Mesodermal cell (in vitro differentiated cells): ENCODE results near the gene ANKFY1.
"Not testable (repeated sequence)": the region's sequence is repeated elsewhere in the genome, so short reads cannot be mapped to it uniquely, and the experiment has no call there.

ENCODE experiments used
- H3K27ac ChIP-seq: 2 replicates; pipeline ENCODE4 v1.7.0; 2013; ENCODE audit warnings: mild to moderate bottlenecking, low read depth, low read length, moderate library complexity; ENCODE audit not compliant: severe bottlenecking
- H3K36me3 ChIP-seq: 2 replicates; pipeline ENCODE4 v1.7.1; 2013; ENCODE audit warnings: mild to moderate bottlenecking, low read length, moderate library complexity; ENCODE audit not compliant: control insufficient read depth, insufficient read depth
- H3K4me1 ChIP-seq: one replicate; pipeline ENCODE4 v1.7.1; 2013; ENCODE audit warnings: mild to moderate bottlenecking, low read length; ENCODE audit not compliant: insufficient read depth, control insufficient read depth, poor library complexity, severe bottlenecking
- H3K4me3 ChIP-seq: 2 replicates; pipeline ENCODE4 v1.7.0; 2013; ENCODE audit warnings: low read length, control low read depth, mild to moderate bottlenecking; ENCODE audit not compliant: insufficient read depth, poor library complexity, severe bottlenecking; ENCODE audit errors: extremely low read depth
- H3K9me3 ChIP-seq: 2 replicates; pipeline ENCODE4 v1.7.1; 2013; ENCODE audit warnings: mild to moderate bottlenecking, low read length, moderate library complexity; ENCODE audit not compliant: control insufficient read depth
- WGBS, 2 experiments: methylation state at CpG; one replicate each; pipeline ENCODE4 v1.1.5; 2013; ENCODE audit warnings: missing lambda C conversion rate in 2 of 2; ENCODE audit not compliant: insufficient coverage in 2 of 2; 5-methylcytosine and 5-hydroxymethylcytosine counted together

Gene ANKFY1

DNA sequence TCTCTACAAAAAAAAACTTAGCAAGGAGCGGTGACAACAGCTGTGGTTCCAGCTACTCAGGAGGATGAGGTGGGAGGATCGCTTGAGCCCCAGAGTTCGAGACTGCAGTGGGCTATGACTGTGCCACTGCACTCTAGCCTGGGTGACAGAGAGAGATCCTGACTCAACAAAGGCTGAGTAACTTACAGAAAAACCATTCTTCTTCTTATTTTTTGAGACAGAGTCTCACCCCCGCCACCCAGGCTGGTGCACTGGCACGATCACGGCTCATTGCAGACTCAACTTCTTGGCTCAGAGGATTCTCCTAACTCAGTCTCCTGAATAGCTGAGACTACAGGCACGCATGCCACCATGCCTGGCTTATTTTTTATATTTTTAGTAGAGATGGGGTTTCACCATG, 64.8 kb downstream of the ANKFY1 start:
- Histone ChIP-seq H3K4me1 (peaks cover 18% of the 10 kb centered on the region), H3K9me3 (no peaks in the 10 kb centered on the region), H3K4me3 (no peak overlapping the region), H3K27ac (no peak overlapping the region), H3K36me3 (peaks cover 54% of the 10 kb centered on the region)
- WGBS, 2 experiments: 90 to 92% methylated on average over 6 of the region's 7 CpGs

DNA sequence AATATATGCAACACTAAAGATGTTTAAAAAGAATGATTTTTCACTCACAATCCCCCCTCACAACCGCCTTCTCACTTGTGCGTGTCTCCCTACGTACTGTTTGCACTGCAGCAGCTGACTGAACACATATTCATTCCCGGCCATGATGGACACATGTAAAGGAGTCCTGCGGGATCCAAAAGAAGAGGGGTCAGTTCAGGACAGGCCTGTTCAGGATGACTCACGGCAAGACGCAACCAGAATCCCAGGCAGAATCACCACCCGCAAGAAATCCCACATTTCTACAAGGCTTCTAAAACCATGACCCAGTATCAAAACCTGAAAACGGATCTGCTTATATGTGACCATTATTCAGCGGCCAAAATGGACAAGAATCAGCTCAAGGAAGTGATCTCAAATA, 68.5 kb downstream of the ANKFY1 start:
- Histone ChIP-seq H3K27ac (peak overlapping the region; percentile 69), H3K9me3 (no peaks in the 10 kb centered on the region), H3K4me3 (no peak overlapping the region), H3K36me3 (peaks cover 68% of the 10 kb centered on the region), H3K4me1 (peaks cover 18% of the 10 kb centered on the region)
- WGBS, 2 experiments: 91 to 93% methylated on average over 7 to 8 of the region's 10 CpGs

DNA sequence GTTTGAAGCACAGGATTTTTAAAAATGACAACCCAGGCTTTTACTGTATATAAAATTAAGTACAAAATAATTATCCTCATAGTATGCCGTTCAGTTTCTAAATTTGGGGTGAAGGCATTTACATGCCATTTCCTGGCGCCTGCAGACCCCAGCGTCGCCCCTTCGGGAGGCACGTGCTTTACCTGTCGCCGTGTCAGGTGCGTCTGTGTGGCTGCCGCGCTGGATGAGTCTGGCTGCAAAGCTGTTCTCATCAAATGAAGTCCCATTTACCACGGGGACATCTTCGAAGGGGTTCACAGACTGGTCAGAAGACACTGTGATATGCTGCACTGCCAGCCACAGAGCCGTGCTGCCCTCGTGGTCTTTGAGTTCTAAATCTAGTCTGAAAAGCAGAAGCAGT, 69.0 kb downstream of the ANKFY1 start:
- no peak overlapping the region for H3K4me3 ChIP-seq
- WGBS, 2 experiments: 94 to 98% methylated on average over 14 to 15 of the region's 15 CpGs

DNA sequence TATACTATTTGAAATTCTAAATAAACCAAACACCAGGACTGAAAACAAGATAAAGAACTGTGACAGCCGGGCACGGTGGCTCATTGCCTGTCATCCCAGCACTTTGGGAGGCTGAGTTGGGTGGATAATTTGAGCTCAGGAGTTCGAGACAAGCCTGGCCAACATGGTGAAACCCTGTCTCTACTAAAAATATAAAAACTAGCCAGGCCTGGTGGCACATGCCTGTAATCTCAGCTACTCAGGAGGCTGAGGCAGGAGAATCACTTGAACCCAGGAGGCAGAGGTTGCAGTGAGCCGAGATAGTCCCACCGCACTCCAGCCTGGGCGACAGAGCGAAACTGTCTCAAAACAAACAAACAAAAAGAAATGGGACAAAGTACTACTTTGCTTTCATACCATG, 73.0 kb downstream of the ANKFY1 start:
- H3K9me3 ChIP-seq, H3K27ac ChIP-seq, H3K4me3 ChIP-seq: not testable (repeated sequence)
- Histone ChIP-seq H3K36me3 (peaks cover 84% of the 10 kb centered on the region), H3K4me1 (peaks cover 12% of the 10 kb centered on the region)
- 97 to 98% methylated on average over 4 to 7 of the region's 7 CpGs for WGBS, 2 experiments

More for the DNA sequence above, 69.0 kb downstream of the ANKFY1 start:
- peaks cover 73% of the 10 kb centered on the region for H3K36me3 ChIP-seq
- no peaks in the 10 kb centered on the region for H3K9me3 ChIP-seq
- H3K27ac ChIP-seq: no peak overlapping the region
- peaks cover 18% of the 10 kb centered on the region for H3K4me1 ChIP-seq

DNA sequence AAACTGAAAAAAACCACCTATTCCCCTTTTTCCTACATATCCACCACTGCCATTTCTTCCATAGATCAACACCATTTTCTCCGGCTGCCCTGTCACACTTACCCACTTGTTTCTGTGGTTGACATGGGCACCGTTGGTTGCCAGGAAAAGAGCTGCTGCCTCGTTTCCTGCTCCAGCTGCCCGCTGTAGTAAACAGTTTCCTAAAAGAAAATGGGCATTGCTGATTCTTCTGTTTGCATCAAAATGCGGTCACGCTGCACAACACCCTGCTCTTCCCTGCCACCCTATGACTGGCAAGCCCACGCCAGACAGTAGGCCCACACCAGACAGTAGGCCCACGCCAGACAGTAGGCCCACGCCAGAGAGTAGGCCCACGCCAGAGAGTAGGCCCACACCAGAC, 74.5 kb downstream of the ANKFY1 start:
- peaks cover 87% of the 10 kb centered on the region for H3K36me3 ChIP-seq
- H3K4me1 ChIP-seq: peaks cover 6% of the 10 kb centered on the region
- 95 to 96% methylated on average over 8 to 10 of the region's 10 CpGs for WGBS, 2 experiments
- H3K4me3 ChIP-seq: no peak overlapping the region
- H3K27ac ChIP-seq: no peak overlapping the region
- no peaks in the 10 kb centered on the region for H3K9me3 ChIP-seq

DNA sequence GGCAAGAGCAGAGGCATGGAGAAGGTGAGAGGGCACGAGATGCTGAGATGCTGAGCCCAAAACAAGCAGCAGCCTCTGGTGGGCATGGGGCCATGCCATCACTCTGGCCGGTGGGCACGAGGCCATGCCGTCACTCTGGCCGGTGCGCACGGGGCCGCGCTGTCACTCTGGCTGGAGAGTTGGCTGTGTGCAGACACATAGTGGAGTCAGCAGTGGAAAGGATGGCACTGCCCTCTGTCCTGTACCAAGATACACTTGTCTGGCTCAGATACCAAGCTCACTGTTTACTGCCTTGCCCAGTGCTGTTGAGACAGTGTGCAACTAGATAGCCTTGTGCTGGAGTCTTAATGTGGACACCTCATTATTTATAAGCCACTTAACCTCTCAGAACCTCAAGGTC, 75.7 kb downstream of the ANKFY1 start:
- H3K4me1 ChIP-seq: peaks cover 6% of the 10 kb centered on the region
- WGBS, 2 experiments: 88 to 100% methylated on average over 1 to 9 of the region's 9 CpGs
- H3K9me3 ChIP-seq: no peaks in the 10 kb centered on the region
- H3K36me3 ChIP-seq: peaks cover 88% of the 10 kb centered on the region
- no peak overlapping the region for H3K4me3 ChIP-seq
- H3K27ac ChIP-seq: no peak overlapping the region

DNA sequence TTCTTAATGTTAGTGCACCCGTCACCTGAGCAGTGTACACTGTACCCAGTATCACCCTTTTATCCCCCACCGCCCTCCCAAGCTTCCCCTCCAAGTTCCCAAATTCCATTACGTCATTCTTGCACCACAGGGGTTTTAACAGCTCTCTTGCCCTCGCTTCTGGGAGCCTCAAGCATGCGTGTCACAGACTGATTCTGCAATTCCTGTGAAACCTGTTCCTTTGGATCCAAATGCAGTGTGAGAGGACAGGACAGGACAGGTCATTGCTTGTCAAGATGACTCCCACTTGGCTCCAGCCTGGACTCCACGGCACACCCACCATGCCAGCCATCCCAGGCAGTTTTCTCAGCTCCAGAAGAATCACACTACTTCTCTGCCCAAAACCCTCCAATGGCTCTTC, 76.7 kb downstream of the ANKFY1 start:
- WGBS, 2 experiments: 81 to 94% methylated on average over 2 to 6 of the region's 6 CpGs
- Histone ChIP-seq H3K27ac (peak overlapping the region; percentile 10), H3K9me3 (no peaks in the 10 kb centered on the region), H3K36me3 (peaks cover 90% of the 10 kb centered on the region), H3K4me3 (no peak overlapping the region), H3K4me1 (peaks cover 6% of the 10 kb centered on the region)

DNA sequence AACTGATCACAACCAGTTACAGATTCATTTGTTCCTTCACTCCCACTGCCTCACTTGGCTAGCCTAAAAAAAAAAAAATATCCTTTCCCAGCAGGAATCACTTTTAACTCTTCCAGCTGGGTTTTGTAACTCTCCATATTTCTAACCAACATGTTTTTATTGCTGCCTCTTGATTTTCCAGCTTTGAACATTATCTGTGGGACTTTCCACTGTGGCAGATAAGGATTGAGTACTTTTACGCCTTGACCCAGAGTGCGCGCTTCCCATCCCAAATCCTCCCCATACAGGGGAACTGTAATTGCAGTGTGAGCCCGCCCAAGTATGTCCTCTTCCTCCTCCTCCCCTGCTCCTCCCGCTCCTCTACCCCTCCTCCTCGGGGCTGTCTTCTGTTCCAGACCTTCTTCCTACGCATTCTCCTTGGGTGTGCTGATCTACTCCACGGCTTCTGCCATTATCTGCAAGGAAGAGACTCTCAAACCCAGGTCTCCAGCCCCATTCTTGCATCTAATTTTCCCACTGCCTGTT, 77.4 kb downstream of the ANKFY1 start:
- H3K36me3 ChIP-seq: peaks cover 97% of the 10 kb centered on the region
- no peaks in the 10 kb centered on the region for H3K9me3 ChIP-seq
- H3K27ac ChIP-seq: peak overlapping the region; percentile 12
- 86% methylated on average over 5 to 8 of the region's 8 CpGs for WGBS, 2 experiments
- H3K4me3 ChIP-seq: no peak overlapping the region
- H3K4me1 ChIP-seq: peaks cover 6% of the 10 kb centered on the region

DNA sequence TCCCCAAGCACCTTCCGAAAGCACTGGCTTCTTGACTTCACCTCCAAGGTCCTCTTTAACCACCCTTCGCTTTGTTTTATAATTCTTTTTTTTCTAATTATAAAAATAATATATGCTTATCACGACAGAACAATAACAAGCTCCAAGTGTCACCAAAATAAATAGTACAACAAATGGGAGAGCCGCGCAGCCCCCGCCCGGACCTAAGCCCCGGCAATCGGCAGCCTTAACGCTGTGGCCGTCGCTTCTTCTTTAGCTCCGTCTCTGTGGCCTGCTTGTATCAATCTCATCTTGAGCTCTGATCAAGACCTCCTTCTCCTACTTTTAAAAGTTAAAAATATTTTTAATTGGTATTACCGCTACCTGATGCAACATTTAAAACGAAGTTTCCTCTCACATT, 78.1 kb downstream of the ANKFY1 start:
- H3K27ac ChIP-seq: no peak overlapping the region
- WGBS, 2 experiments: 97 to 98% methylated on average over 10 to 11 of the region's 15 CpGs
- no peak overlapping the region for H3K4me3 ChIP-seq
- H3K36me3 ChIP-seq: peaks cover 95% of the 10 kb centered on the region
- H3K4me1 ChIP-seq: peaks cover 6% of the 10 kb centered on the region
- H3K9me3 ChIP-seq: no peaks in the 10 kb centered on the region

DNA sequence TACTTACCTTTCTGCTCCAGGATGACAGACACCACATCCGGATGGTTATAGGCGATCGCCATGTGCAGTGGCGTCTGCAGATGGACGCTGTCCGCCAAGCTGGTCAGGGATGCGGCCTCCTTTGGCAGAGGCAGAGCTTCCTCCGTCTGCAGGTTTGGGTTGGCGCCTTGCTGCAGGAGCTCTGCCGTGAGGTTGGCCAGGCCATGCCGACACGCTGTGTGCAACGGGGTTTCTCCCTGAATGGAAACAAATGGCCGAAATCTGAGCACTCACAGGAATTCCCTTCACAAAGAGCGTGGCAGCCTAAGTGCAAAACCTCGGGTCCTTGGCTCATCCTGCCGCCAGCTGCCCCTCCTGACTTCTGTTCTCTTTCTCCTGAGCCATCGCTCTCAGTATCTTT, 79.0 kb downstream of the ANKFY1 start:
- H3K27ac ChIP-seq: no peak overlapping the region
- no peaks in the 10 kb centered on the region for H3K9me3 ChIP-seq
- H3K36me3 ChIP-seq: peaks cover 92% of the 10 kb centered on the region
- peaks cover 6% of the 10 kb centered on the region for H3K4me1 ChIP-seq
- no peak overlapping the region for H3K4me3 ChIP-seq
- WGBS, 2 experiments: 91 to 93% methylated on average over 18 of the region's 18 CpGs

DNA sequence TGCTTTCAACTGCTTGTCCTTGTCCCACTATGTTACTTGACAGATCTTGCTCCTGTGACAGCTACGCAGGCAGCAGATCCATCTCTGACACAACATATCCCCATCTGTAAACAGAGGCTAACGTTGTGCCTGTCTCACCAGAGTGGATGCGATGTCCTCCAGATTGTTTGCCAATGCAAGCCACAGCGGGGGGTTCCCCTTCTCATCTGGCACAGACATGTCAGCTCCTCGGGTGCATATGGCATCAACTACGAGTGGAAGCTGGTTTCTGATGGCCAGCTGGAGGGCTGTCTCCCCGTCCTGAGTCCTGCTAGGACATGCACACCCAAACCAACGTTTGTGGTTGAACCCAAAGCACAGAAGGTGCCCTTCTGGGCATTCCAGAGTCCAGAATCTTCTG, 81.7 kb downstream of the ANKFY1 start:
- peaks cover 91% of the 10 kb centered on the region for H3K36me3 ChIP-seq
- 83 to 93% methylated on average over 6 to 8 of the region's 8 CpGs for WGBS, 2 experiments

More for the DNA sequence above, 81.7 kb downstream of the ANKFY1 start:
- no peak overlapping the region for H3K27ac ChIP-seq
- H3K4me3 ChIP-seq: no peak overlapping the region
- H3K4me1 ChIP-seq: no peaks in the 10 kb centered on the region
- no peaks in the 10 kb centered on the region for H3K9me3 ChIP-seq
